ENCODE measurements around the gene FCSK.

FCSK gene

DNA sequence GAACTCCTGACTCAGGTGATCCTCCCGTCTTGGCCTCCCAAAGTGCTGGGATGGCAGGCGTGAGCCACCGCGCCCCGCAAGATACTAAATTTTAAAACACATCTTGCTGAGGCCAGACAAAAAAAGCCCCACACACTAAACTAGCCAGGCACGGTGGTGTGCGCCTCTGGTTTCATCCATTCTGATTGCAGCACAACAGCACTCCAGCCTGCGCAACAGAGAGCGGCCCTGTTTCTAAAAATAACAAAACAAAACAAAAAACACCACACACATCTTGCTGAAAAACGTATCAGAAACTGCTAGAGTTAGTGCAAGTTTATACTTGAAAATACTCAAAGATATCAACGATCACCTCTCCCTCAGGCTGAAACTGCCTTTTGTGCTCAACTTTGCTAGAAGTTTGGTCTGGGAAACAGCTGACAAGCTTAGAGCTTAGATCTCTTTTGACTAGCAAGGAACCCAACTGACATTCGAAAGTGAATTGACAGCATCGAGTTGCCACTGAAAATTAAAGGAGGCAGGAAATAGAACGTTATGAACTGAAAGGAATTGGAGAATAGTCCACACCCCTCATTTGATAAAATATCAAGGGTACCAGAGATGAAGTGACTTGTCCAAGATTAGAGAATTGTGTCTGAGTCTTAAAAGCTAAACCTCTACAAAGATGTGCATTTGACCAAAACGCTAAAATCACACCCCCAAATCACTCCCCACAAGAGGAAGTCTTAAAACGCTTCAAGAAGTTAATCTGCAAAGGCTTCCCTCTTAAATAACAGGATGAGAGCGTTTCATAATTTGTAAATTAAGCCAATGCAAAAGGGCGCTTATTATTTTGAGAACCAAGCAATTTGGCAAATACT is 68.1 kb downstream of the FCSK start:
- peak overlapping the region; percentile 99 for H3K4me3 ChIP-seq (ENCODE audit: low read depth, low read length)

DNA sequence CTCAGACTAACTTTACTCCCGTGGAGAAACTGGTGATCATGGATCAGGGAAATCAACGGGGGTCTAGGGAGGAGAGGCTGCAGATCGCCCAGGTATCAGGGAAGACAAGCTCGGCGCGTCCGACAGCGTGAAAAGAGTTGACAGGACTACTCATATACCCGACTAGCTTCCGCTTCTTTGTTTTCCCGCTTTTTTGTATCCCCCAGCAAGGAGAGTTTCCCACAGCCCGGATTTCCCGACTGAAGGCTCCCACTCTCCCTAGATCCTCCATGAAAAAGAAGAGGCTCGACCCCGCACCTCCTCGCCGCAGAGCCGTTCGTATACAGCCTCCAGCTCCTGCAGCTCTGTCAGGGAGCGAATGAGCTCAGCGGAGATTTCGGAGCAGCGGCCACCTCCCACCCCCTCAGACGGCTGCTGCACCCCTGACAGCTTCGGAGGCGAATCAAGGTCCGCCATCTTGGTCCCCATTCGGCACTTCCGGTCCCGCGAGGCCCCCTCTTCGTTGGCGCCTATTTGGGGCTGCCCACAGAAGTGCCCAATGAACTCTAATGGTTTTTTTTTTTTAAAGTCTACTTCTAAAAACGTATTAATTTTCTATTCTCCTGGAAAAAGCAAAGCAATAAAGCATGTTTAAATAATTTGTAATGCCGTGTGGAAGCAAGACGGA is 68.8 kb downstream of the FCSK start, which contains the start of gene COG4:
Gene COG4, minus strand, starts transcription at position 479 of the 667 bp plus-strand sequence. Its CDS starts 11 bp downstream, at position 468.
- H3K4me3 ChIP-seq (ENCODE audit: low read depth, low read length), result peak within 1 kb of the TSS; percentile 99

DNA sequence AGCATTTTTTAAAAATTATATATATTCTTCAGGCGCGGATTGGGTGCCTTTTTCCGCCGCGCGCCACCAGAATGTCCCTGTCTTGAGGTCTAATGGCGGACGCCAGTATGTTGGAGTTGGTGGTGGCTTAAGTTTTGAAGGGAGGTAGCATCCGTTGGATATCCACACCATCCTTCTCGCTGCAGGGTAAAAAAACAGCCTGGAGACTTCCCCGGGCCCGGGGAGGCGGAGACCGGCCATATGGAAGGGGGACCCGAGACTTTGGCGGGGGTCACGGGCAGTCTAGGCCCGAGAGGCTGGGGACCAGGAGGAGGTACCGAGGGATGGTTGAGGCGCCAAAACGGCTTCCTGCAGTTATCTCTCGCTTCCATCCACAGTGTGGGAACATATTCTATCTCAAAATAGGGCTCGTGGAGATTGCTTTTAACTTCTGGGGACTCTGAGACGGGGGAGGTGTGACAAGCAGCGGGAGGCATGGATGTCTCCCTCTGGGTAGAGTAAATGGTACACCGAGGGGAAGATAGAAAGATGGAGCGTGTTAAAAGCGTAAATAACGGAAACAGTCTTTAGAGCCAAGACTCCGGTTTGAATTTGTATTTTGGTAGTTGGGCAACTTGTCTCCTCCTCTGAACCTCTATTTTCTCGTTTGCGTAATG is 69.5 kb downstream of the FCSK start, which contains the start of gene SF3B3:
Gene SF3B3, plus strand, starts transcription at position 74 of the 656 bp plus-strand sequence. CDS start 2,841 bp downstream, outside the sequence.
- peak within 1 kb of the TSS; percentile 99 for H3K4me3 ChIP-seq (ENCODE audit: low read depth, low read length)

GRCh38 chr16:70524399-70524825 is 70.0 kb downstream of the FCSK start:
- peak overlapping the region; percentile 99 for H3K4me3 ChIP-seq (ENCODE audit: low read depth, low read length)

- H3K4me3 ChIP-seq (ENCODE audit: low read depth, low read length), result no peak overlapping the region
Measured at GRCh38 chr16:70526403-70526802, 72.0 kb downstream of the FCSK start.

DNA sequence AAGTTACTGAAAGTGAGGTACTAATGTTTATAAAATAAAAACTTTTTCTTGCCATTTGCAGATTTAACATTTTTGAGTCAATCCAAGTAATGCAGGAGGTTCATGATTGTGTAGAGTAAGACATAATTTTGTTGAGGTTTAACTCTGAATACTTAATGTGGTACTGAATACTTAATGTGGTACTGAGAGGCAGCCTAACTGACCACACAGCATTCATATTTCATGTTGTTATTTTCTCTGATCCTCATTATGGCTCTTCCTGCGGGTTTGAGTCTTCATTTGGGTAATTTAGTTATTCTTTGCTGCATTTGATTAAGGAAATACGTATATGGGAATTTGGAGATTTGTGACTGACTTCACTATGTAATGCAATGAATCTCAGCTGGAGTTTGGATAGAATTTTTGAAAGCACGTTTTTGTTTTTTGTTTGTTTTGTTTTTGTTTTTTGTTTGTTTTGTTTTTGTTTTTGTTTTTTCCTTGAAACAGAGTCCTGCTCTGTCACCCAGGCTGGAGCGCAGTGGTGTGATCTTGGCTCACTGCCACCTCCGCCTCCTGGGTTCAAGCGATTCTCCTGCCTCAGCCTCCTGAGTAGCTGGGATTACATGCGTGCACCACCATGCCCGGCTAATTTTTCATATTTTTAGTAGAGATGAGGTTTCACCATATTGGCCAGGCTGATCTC is 73.1 kb downstream of the FCSK start:
- H3K4me3 ChIP-seq (ENCODE audit: low read depth, low read length), result no peak overlapping the region

- H3K4me3 ChIP-seq (ENCODE audit: low read depth, low read length), result no peak overlapping the region
Measured at GRCh38 chr16:70529051-70529777, 74.8 kb downstream of the FCSK start.

Measured in iPS-11a (cell line).